HG02981 (cell line): ENCODE measurements around the gene SLFN13.
"Not testable (repeated sequence)": the region's sequence is repeated elsewhere in the genome, so short reads cannot be mapped to it uniquely, and the experiment has no call there.

ENCODE experiments used
- ATAC-seq: cut with Tn5 transposase; IDR thresholded peaks from one replicate; pipeline ENCODE4 v1.9.1; 2021; ENCODE audit warnings: mild to moderate bottlenecking, moderate library complexity; ENCODE audit not compliant: unreplicated experiment

The SLFN13 gene

DNA sequence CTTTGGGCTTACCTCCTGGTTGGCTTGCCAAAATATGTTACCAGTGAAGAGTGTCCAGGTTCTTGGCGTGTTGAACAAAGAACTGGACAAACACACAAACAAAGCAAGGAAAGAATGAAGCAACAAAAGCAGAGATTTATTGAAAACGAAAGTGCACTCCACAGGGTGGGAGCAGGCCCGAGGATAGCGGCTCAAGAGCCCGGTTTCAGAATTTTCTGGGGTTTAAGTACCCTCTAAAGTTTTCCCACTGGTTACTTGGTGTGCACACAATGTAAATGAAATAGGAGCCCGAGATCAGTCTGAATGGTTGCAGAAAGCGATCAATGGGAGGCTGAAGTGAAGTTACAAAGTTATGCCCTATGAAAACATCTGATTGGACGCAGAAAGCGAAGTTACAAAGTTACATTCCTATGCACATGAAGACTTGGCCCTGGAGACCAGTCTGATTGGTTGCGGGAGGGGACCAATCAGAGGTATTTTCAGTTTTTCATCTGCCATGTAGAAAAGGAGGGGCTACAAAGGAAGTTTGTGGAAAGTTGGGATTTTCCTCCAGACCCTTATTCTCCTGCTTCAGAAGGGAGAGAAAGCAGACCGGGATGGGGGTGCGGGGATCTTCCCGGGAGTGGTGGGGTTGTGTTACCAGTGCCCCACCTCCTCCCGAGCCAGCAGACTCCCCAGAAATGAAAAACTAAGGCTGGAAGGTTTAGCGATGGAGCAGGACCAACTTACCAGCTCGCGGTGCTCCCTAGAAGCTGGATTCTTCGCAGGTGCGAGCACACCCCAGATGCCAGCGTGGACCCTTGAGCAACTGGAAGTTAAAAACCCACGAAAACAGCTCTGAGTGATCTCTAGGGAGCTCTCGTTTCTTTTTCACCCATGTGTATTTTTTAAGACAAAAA is 16.1 kb downstream of the SLFN13 start, which contains the start of gene SLFN12:
Gene SLFN12, minus strand, starts transcription at position 325 of the 899 bp plus-strand sequence. CDS start 9,472 bp downstream, outside the sequence.
- peak; percentile 61 for ATAC-seq

DNA sequence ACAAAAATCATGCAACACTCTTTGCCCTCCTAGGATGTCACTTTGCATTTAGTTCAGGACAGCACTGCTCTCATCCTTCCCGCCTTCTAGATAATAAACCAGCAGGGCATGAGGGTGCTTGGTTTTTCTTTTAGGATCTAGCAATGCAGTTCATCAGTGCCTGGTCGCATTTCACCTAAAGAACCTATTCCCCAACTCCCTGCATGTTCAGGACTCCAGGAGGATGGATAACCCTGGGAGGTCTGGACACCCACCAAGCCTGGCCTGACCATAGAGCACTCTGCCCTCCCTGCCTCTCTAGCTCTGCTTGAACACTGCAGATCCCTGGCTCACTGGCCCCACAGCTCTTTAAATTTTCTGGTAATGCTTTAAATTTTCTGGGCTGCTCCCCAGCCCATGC is 18.9 kb downstream of the SLFN13 start:
- no peak for ATAC-seq

DNA sequence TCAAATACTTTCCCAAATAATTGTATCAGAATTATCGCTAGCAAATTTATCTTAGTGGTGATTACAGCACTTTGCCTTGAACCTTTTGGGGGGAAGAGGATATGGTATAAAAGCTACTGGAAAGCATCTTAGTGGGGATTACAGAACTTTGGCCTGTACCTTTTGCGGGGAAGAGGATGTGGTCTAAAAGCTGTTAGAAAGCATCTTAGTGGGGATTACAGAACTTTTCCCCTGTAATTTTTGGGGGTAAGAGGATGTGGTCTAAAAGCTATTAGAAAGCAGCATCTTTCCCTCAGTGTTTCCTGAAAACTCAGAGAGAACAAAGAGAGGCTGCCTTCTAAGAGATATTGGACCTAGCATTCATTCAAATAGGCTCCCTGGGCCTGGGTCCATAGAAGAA is 20.3 kb downstream of the SLFN13 start:
- no peak for ATAC-seq

DNA sequence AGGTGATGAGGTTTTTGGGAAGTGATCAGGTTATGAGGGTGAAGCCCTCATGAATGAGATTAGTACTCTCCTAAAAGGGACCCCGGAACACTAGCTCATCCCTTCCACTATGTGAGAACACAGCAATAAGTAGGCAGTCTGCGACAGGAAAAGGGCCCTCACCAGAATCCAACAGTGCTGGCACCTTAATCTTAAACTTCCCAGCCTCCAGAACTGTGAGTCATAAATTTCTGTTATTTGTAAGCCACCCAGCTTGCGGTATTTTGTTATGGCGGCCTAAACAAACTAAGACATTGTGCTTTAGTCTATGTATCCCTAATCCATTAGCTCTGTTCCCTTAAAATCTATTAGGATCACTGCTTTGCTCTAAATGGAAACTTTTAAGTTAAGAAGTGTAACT is 24.8 kb downstream of the SLFN13 start:
- ATAC-seq = no peak

DNA sequence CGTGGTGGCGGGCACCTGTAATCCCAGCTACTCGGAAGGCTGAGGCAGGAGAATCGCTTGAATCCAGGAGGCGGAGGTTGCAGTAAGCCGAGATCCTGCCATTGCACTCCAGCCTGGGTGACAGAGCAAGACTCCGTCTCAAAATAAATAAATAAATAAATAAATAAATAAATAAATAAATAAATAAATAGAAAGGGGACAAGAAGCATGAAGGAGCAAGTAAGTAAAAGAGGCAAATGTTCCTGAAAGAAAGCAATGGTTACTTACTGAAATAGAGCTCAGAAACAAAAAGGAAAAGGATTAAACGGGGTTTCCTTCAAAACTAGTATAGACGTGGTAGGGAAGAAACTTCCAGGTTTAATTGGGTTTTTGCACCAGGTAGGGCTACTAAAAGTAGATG is 27.5 kb downstream of the SLFN13 start:
- ATAC-seq = not testable (repeated sequence)

DNA sequence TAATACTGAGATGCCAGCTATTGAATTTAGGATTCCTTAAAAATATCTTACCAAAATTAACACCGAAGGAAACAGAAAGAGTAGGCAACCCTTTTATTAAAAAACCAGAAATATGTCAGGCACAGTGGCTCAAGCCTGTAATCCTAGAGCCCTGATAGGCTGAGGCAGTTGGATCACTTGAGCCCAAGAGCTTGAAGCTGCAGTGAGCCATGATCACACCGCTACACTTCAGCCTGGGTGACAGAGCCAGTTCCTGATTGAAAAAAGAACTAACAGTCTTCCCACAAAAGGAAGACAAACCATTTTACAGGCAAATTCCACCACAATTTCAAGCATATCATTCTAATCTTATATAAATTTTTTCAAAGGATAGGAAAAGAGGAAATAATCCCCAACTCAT is 31.9 kb downstream of the SLFN13 start:
- no peak for ATAC-seq

DNA sequence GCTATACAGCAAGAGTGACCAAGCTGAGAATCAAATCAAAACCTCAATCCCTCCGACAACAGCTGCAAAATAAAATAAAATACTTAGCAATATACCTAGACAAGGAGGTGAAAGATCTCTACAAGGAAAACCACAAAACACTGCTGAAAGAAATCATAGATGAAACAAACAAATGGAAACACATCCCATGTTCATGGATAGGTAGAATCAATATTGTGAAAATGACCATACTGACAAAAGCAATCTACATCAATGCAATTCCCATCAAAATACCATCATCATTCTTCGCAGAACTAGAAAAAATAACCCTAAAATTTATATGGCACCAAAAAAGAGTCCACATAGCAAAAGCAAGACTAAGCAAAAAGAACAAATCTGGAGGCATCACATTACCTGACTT is 33.9 kb downstream of the SLFN13 start:
- not testable (repeated sequence) for ATAC-seq

DNA sequence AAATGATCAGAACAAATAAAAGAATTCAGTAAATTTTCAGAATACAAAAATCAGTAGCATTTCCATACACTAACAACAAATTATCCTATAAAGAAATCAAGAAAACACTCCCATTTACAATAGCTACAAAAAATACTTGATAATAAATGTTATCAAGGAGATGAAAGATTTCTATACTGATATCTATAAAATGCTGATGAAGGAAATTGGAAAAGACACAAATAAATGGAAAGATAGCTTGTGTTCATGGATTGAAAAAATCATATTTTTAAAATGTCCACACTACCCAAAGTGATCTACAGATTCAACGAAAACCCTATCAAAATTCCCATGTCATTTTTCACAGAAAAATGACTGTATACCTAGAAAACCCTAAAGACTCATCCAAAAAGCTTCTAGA is 34.3 kb downstream of the SLFN13 start:
- ATAC-seq = no peak

DNA sequence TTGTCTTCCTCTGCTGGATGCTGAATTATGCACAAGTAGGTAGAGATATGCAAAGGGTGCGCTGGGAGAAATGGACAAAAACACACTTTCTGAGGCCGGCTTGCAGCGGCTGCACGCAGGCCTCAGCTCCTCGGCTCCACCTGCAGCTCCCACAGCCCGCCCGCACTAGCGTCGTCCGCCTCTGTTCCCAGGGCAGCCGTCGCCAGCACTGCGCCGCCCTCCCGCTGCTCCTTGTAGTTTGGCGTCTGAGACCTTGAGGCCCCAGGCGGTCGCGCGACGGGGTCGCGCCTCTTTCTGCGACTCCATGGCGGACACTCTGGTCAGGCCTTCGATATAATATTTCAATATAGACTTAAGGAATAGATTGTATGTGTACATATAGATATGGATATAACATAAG is 41.0 kb downstream of the SLFN13 start:
- ATAC-seq = no peak

DNA sequence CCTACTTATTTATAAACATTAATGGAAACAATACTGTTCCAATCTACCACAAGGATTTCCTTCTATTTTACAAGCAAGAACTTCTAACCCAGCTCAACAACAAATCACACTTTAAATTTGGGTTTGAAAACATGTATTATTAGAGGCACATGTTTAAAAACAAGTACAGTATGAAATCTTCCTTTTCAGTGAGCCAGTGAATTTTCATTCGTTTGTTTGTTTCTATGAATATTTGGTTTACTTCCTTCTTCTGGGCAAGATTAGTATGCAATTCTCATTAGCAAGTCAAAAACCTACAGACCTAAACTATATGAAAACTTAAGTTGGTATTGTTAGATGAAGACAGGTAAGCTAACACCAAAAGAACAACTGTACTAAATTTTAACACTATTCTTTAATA is 42.0 kb downstream of the SLFN13 start:
- ATAC-seq = no peak

DNA sequence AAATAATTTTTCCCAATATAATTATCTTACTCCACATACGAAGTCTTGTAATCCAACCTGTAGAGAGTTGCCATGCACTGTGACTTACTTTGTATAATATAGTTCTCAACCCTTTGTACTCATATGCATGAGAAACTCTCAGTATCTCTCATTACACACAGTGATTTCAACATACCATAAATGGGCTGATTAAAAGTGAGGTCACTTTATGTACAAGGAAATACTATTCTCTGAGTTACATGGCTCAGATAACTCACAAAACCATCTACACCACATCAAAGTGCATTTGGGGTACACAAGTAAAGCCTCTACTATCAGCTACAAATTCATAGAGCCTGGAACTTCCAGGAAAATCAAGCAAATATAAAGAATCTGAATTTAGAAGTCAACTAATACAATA is 44.2 kb downstream of the SLFN13 start:
- no peak for ATAC-seq

DNA sequence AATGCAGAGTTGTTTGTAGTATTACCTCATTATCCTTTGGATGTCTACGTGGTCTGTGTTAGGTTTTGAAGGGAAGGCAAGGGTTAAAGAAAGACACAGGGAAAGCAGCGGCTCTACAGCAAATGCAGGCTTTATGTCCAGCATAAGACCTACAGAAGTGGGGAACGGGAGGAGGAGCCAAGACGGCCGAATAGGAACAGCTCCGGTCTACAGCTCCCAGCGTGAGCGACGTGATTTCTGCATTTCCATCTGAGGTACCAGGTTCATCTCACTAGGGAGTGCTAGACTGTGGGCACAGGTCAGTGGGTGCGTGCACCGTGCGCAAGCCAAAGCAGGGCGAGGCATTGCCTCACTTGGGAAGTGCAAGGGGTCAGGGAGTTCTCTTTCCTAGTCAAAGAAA is 54.8 kb downstream of the SLFN13 start:
- ATAC-seq = not testable (repeated sequence)

DNA sequence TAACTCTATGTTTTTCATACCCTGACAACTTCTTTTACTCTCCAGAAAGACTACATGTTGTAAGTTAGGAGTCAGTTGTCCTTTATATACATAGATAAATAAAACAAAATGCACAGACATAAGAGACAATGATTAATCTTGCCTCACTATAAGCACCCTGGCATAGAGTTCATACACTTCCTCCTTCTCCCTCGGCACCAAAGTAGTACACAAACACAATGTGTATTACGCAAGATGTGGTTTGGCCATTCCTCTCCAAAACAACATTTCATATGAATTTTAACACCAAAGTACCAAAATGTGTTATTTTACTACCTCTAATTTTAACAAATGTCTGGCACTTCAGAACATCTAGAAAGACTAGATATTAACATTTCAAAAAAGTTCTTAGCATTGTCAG is 57.9 kb downstream of the SLFN13 start:
- no peak for ATAC-seq

DNA sequence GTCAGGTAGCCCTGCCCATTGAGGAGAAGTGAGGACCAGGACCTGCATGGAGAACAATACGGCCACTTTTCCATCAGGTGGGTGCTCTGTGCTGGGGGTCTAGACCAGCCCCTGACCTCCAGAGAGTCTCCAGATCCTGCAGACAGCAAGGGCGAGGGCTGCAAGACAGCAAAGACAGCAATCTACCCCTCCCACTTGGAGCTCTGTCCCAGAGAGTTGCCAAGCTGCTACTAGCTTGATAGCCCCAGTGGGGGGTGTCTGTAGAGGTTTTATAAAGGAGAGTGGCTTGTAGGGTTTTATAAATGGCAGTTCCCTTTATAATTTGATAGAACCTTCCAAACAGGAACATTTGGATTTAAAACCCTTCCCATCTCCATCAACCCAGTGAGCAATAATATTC is 58.4 kb downstream of the SLFN13 start:
- no peak for ATAC-seq

DNA sequence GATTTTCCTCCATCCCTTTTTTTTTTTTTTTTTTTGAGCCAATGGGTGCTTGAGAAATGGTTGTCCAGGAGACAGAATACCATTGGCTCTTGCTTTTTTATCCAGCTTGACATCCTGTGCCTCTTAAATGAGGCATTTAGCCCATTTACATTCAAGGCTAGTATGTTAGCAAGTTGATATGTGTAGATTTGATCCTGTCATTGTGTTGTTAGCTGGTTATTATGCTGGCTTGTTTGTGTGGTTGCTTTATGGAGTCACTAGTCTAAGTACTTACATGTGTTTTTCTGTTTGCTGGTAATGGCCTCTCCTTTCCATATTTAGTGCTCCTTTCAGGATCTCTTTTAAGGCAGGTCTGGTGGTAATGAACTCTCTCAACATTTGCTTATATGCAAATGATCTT is 61.1 kb downstream of the SLFN13 start:
- no peak for ATAC-seq
